Ascending aorta (tissue), 2 donors: ENCODE data around the gene STK32C. TPM values are rescaled to one million over a fixed set of nuclear protein-coding genes. Genes with fewer than 3 reads are reported as not detected.

Source experiments
- DNase-seq, 2 donors: peaks; one replicate each; pipeline ENCODE4 v3.0.0-alpha.2; 2019; ENCODE audit warnings: low spot score in 2 of 2
- H3K27ac ChIP-seq, 2 donors: fragments of 200-600 bp; sonication (generic); one replicate each; pipeline ENCODE4 v1.5.1; 2016 to 2017; ENCODE audit warnings: mild to moderate bottlenecking in 1 of 2
- H3K27me3 ChIP-seq: fragments of 200-600 bp; sonication (generic); one replicate; pipeline ENCODE4 v1.5.1; 2017
- H3K36me3 ChIP-seq, 2 donors: fragments of 200-600 bp; sonication (generic); one replicate each; pipeline ENCODE4 v1.5.1; 2016
- H3K4me1 ChIP-seq, 2 donors: fragments of 200-600 bp; sonication (generic); one replicate each; pipeline ENCODE4 v1.5.1; 2016 to 2017; ENCODE audit warnings: mild to moderate bottlenecking in 1 of 2
- H3K4me3 ChIP-seq, 2 donors: fragments of 200-600 bp; sonication (generic); one replicate each; pipeline ENCODE4 v1.5.1; 2016 to 2017; ENCODE audit warnings: mild to moderate bottlenecking in 1 of 2
- H3K9me3 ChIP-seq, 2 donors: fragments of 200-600 bp; sonication (generic); one replicate each; pipeline ENCODE4 v1.5.1; 2016
- intact Hi-C: fragments of 100-400 bp; cut with DNase I; formaldehyde crosslinking; loops from one replicate; pipeline ENCODE4 v1.15.1; 2023
- total RNA-seq: library from RNA; depleted of rRNA; stranded (reverse); fragments of >200 nt; gene quantifications from one replicate; pipeline ENCODE4 v1.1.0, GENCODE V29; 2016
- TF ChIP-seq, protein P1 (sequence below), 3 experiments: fragments of 200-600 bp in 2 of 3; fragments of 450-650 bp in 1 of 3; sonication (generic) in 2 of 3; IDR thresholded peaks; one replicate each; pipeline ENCODE4 v1.5.1; 2016 to 2019; ENCODE audit warnings: antibody characterized with exemption in 3 of 3, mild to moderate bottlenecking in 1 of 3, moderate library complexity in 1 of 3

STK32C gene
- total RNA-seq, 1 donor from 2014 or later: 16.2 TPM

DNA sequence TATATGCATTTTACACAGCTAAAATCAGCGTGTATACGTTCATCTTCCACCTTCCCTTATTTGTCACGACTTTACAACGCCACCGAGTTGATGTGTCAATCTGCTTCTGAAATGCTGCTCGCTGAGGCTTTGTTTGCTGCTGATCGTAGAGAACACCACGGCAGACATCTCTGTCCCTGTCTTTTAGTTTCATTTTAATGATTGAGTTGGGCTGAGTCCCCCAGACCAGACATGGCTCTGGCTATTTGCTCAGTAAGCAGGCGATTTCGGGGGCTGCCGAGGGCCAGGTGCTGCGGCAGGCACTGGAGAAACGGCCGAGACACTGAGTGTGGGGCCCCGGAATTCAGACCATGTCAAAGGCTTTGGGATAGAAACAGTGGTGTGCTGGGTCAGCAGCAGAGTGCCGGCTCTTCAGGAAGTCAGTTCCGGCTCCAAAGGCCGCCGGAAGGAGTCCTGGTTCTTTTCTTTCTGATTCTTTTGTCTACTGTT lies 29.2 kb upstream of the STK32C start:
- peaks cover 4 to 9% of the 10 kb centered on the region in 2 donors for H3K4me1 ChIP-seq
- intact Hi-C loops: no loop called here
- H3K9me3 ChIP-seq: no peaks in the 10 kb centered on the region
- no peaks in the 10 kb centered on the region for H3K27me3 ChIP-seq
- peaks cover 0 to 6% of the 10 kb centered on the region in 2 donors for H3K36me3 ChIP-seq
- TF ChIP-seq, protein P1, sequence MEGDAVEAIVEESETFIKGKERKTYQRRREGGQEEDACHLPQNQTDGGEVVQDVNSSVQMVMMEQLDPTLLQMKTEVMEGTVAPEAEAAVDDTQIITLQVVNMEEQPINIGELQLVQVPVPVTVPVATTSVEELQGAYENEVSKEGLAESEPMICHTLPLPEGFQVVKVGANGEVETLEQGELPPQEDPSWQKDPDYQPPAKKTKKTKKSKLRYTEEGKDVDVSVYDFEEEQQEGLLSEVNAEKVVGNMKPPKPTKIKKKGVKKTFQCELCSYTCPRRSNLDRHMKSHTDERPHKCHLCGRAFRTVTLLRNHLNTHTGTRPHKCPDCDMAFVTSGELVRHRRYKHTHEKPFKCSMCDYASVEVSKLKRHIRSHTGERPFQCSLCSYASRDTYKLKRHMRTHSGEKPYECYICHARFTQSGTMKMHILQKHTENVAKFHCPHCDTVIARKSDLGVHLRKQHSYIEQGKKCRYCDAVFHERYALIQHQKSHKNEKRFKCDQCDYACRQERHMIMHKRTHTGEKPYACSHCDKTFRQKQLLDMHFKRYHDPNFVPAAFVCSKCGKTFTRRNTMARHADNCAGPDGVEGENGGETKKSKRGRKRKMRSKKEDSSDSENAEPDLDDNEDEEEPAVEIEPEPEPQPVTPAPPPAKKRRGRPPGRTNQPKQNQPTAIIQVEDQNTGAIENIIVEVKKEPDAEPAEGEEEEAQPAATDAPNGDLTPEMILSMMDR (IDR thresholded peaks at IDR 0.05): no peak
- DNase-seq: no peak
- H3K4me3 ChIP-seq: peak overlapping the region; percentile 33 to 41
- no peak overlapping the region for H3K27ac ChIP-seq

DNA sequence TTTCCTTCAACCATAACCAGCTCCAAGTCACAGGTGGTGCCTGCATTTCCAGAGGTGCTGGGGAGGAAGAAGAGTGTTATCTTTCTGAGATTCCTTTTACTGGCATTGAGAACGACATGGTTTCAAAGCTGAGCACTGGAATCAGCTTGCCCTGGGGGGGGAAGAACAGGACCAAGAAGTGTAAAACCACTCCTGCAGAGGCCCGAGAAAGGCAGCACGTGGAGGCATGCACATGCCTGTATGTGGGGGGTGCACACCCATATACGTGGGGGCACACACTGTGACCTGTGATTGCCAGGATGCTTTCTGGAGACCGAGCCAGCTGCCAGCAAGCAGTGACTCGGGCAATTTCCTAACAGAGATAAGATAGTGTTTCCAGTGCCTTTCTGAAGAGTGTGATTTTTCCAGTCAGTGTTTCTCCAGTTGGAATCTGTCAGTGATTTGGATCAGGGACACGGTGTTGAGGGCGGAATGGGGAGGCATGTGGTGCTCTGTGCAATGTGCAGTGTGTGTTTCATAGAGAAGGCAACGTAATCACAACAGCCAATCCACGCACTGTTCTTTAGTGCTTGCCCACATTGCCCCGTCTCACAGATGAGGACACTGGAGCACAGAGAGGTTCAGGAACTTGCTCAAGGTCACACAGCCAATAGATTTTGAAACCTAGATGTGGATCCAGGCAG lies 28.5 kb upstream of the STK32C start:
- H3K9me3 ChIP-seq: no peaks in the 10 kb centered on the region
- H3K27me3 ChIP-seq: no peaks in the 10 kb centered on the region
- H3K36me3 ChIP-seq: peaks cover 0 to 6% of the 10 kb centered on the region in 2 donors
- H3K4me3 ChIP-seq: no peak overlapping the region
- TF ChIP-seq, protein P1 (IDR thresholded peaks at IDR 0.05): no peak
- intact Hi-C loops: no loop called here
- no peak overlapping the region for H3K27ac ChIP-seq
- peaks cover 4 to 9% of the 10 kb centered on the region in 2 donors for H3K4me1 ChIP-seq
- no peak for DNase-seq

DNA sequence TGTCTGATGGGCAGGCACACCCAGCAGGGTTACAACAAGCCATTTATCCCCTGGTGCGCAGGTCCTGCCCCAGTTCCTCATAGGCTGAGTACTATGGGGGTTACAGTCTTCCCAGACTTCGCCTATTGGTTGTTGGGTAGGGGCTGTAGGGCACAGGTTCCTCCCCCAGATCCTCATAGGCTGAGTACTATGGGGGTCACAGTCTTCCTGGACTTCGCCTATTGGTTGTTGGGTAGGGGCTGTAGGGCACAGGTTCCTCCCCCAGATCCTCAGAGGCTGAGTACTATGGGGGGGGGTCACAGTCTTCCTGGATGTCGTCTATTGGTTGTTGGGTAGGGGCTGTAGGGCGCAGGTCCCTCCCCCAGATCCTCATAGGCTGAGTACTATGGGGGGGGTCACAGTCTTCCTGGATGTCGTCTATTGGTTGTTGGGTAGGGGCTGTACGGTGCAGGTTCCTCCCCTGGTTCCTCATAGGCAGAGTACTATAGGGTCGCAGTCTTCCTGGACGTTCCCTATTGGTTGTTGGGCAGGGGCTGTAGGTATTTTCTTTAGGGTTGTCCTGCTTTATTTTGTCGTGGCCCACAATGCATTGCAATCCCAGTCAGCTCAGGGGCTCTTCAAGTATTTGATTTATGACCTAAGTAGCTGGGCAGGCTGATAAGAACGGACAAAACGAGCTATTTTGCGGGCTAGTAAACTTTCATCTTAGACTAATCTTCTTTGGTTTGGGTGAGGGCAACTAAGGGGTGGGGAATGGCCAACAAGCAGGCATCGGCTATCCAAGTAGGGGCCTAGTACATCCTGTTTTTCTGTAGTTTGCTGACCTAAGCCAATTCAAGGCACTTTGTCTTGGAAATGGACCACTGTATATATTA lies 27.7 kb upstream of the STK32C start:
- Histone ChIP-seq H3K36me3 (peaks cover 0 to 6% of the 10 kb centered on the region in 2 donors), H3K27ac (no peak overlapping the region), H3K9me3 (no peaks in the 10 kb centered on the region), H3K4me3 (no peak overlapping the region), H3K27me3 (no peaks in the 10 kb centered on the region), H3K4me1 (peaks cover 4 to 12% of the 10 kb centered on the region in 2 donors)
- intact Hi-C loops: no loop called here
- DNase-seq: peak in 1 of 2 donors; percentile 45
- TF ChIP-seq, protein P1 (IDR thresholded peaks at IDR 0.05): no peak

DNA sequence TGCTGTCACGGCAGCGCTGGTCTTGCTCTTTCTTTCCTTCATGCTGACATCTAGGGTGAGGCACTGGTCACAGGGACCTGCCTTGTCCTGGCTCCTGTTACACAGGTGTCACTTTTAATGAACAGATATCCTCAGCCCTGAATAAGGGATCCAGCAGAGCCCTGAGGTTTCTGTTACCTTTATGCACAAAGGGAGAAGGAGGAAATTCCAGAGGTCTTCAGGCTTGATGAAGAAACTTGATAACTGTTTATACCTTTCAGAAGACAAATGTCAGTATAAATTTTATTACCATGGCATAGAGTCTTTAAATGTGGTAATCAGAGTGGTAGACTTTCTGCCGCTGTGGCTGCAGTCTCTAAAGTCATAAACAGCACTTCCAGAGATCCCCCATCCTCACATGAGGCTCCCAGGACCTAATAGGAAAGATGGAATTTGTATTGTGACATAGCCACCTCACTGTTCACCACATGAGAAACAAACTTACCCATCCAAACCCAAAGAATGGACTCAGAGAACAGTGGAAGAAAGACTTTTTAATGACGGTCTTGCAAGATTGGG lies 27.0 kb upstream of the STK32C start:
- TF ChIP-seq, protein P1 (IDR thresholded peaks at IDR 0.05): no peak
- Histone ChIP-seq H3K27me3 (no peaks in the 10 kb centered on the region), H3K4me1 (peaks cover 4 to 15% of the 10 kb centered on the region in 2 donors), H3K27ac (no peak overlapping the region), H3K36me3 (peaks cover 0 to 5% of the 10 kb centered on the region in 2 donors), H3K9me3 (no peaks in the 10 kb centered on the region), H3K4me3 (no peak overlapping the region)
- intact Hi-C loops: loop anchor here (5.0 kb wide), 6 partner anchors 63 to 973 kb away; partner anchors contain the start of genes BNIP3, PPP2R2D, PWWP2B and TUBGCP2
- DNase-seq: no peak

DNA sequence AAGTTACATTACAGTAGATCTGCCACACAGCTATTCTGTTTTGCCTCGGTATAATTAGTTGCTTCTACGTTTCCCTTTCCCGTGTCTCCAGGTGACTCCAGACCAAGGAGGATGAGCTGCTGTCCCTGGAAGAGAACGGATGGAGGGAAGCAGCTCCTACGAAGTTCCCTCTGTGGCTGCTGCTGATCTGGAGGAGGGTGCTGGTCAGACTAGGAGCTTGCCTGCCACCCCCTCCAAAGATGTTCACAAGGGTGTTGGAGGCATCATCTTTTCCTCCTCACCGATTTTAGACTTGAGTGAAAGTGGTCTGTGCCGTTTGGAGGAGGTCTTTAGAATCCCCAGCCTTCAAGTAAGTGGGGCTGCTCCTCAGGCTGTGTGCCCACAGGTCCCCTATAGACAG lies 25.6 kb upstream of the STK32C start:
- Histone ChIP-seq H3K36me3 (no peaks in the 10 kb centered on the region), H3K9me3 (no peaks in the 10 kb centered on the region), H3K27me3 (no peaks in the 10 kb centered on the region), H3K27ac (no peak overlapping the region), H3K4me3 (no peak overlapping the region), H3K4me1 (peaks cover 4 to 20% of the 10 kb centered on the region in 2 donors)
- intact Hi-C loops: loop anchor here (2.0 to 5.0 kb wide), 7 partner anchors 64 to 1045 kb away; partner anchors contain the start of genes BNIP3, PAOX, PPP2R2D and PWWP2B
- no peak for DNase-seq
- TF ChIP-seq, protein P1 (IDR thresholded peaks at IDR 0.05): no peak
